Occipital lobe (tissue), 2 donors: ENCODE data around the gene WNT9B. TPM values are rescaled to one million over a fixed set of nuclear protein-coding genes. Genes with fewer than 3 reads are reported as not detected.

ENCODE experiments used
- DNase-seq: peaks from one replicate; lab custom pipeline; 2025; lab: John Stamatoyannopoulos, UW
- total RNA-seq: library from RNA; depleted of rRNA; stranded (reverse); fragments of >200 nt; gene quantifications from one replicate; pipeline ENCODE4 v1.2.3, GENCODE V29; 2014

WNT9B gene
- total RNA-seq, 1 donor from 2014 or later = not detected

DNA sequence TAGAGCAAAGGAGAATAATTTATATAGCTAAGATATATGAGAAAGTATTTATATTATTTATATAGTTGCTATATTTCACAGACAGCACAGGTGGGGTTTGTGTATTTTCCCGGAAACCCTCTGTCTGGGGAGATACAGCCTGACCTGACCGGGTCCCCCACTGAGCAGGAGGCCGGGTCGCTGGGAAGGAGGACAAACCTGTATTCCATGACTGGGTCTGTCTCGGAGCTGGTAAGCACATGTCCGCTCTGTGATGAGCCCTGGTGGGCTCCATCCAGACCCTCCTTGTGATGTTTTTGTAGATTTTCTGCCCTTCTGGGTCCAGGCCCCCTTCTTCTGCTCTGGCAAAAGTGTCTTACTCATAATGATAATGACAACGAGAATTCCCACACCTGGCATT lies 27.7 kb downstream of the WNT9B start:
- DNase-seq = no peak

GRCh38 chr17:46881015-46881414 lies 29.6 kb downstream of the WNT9B start:
- no peak for DNase-seq

DNA sequence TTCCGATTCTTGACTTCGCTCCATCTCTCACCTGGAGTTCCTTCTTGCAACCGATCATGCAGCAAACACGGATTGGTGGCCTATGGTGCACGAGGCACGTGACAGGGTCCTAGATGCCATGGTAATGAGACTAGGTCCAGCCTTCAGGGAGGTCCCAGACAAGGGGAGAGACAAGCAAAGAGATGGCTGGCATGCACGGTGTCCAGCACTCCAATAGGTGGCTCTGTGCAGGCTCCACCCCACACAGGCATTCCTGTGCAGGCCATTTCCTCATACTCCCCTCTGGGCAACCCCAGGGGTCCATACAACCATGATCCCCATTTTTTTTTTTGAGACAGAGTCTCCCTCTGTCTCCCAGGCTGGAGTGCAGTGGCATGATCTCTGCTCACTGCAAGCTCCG lies 31.3 kb downstream of the WNT9B start:
- DNase-seq = no peak

- DNase-seq = no peak
Measured at GRCh38 chr17:46883871-46884520, 32.6 kb downstream of the WNT9B start.

DNA sequence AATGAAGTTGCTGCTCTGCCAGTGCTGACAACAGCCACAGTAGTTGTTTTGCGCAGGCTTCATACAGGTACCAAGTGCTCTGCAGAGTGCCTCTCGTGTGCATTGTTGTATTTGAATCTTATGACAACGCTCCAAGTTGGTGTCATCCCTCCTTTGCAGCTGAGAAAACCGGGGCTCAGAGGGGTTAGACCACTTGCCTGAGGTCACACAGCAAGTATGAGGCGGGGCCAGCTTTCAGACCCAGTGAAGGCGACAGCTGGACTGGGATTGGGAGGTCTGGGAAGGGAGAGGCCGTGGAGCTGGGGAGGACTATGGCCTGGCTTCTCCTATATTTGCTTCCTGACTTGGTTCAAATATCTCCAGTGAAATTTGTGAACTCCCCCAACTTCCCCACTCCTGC lies 33.2 kb downstream of the WNT9B start:
- DNase-seq = no peak

- no peak for DNase-seq
Measured at GRCh38 chr17:46885415-46886309, 34.3 kb downstream of the WNT9B start.

GRCh38 chr17:46886310-46886663 lies 34.9 kb downstream of the WNT9B start:
- DNase-seq = no peak

- DNase-seq = no peak
Measured at GRCh38 chr17:46887717-46888116, 36.3 kb downstream of the WNT9B start.

GRCh38 chr17:46888727-46889126 lies 37.3 kb downstream of the WNT9B start:
- no peak for DNase-seq

DNA sequence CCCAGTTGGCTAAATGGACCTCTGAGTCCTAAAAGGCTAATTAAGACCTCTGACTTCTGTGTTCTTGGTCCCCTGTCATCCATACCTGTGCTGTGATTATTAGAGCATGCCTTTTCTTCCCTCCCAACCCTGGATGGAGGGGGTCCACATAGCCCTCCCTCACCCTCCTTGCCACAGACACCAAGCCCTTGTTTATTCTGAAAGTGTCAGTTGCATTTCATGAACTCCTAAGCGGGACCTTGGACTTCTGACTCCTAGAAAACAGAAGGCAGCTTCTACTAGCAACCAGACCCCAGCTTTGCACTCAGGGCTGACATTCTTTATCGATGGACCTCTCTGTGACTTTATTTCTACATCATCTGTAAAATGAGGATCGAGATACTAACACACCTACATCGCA lies 38.1 kb downstream of the WNT9B start:
- DNase-seq = no peak

- no peak for DNase-seq
Measured at GRCh38 chr17:46889992-46890564, 38.7 kb downstream of the WNT9B start.

- DNase-seq = no peak
Measured at GRCh38 chr17:46890638-46891037, 39.3 kb downstream of the WNT9B start.

DNA sequence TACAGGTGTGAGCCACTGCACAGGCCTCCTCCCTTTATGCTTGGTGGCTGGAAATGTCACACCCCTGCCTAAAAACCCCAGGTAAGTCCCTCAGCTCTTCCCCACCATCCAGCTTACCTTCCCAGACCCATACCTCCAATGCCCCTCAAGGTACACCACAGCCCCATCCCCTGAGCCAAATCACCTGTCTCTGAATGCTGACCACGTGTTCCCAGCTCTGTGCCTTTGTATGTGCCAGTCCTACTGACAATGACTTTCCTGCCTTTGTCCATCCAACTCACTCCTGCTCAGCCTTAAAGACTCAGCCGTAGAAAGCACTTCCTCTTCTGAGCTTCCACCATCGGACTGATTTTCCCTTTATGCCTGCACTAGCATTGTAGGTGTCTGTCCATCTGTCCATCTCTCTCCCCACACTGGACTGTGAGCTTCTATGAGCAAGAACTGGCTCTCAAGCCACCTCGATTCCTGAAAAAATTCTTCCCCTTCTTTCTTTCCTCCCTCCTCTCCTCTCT lies 40.9 kb downstream of the WNT9B start:
- no peak for DNase-seq

DNA sequence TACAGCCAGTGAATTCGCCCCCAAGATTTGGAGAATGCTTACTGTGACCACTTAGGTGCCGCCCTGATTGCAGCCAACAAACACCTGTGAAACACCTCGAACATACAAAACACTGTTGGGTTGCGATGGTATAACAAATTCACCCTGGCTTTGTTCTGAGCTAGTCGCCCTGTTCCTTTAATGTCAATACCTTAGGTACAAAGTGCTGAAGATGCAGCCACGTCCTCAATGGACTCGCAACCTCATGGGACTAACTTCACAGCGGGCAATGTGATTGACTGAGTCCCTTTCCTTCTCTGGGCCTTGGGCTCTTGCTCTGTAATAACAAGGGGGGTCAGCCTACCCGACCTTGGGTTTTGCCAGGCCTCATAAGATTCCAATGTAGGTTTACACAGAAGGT lies 42.6 kb downstream of the WNT9B start:
- DNase-seq = no peak

DNA sequence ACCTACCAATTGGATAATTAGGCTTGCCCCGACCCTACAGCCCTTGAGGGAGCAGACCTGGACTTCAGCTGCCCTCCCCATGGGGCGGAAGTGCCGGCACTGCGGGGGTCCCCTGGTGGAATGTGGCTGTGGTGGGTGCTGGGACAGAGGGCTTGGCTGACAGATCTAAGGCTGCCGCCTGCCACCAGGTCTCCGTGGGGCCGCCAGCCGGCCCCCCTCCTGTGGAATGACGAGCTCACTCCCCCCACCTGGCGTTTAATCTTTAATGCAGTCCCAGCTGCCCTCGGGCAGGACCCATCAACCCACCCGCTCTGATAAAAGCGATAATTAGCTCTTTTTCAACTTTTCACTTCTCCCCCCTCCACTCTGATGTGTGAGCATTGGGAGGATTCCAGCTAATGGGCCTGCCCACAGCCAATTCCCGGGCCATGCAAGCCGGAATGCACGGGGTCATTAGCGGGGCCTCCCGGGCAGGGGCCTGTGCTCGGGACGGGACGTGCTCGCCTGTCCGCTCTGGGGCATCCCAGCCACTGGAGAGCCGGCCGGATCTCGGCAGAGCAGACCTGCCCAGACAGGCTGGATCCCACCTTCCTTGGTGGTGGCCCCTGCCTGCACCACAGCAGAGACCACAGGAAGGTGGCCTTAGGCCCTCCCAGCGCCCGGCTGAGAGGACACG lies 43.2 kb downstream of the WNT9B start:
- DNase-seq = no peak

- no peak for DNase-seq
Measured at GRCh38 chr17:46895171-46895570, 43.8 kb downstream of the WNT9B start.

GRCh38 chr17:46896991-46897390 lies 45.6 kb downstream of the WNT9B start:
- no peak for DNase-seq

DNA sequence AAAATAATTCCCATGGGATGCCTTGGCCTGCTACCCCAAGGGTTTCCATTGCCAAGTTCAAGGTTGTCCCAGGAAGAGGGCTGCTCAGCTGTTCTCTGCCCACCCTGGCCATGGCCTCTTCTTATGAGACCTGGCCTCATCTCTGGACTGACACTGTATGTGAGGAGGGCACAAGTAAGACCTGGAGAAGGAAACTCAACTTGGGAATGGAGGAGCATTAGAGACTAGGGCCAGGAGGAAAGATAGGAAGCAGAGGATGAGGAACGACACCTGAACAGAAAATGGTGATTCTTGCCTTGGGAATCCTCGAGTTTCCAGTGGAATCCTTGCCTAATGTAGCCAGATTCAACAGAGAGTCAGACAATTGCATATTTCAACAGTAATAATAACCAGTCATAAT lies 47.0 kb downstream of the WNT9B start:
- no peak for DNase-seq

GRCh38 chr17:46898860-46899259 lies 47.5 kb downstream of the WNT9B start:
- DNase-seq = no peak

DNA sequence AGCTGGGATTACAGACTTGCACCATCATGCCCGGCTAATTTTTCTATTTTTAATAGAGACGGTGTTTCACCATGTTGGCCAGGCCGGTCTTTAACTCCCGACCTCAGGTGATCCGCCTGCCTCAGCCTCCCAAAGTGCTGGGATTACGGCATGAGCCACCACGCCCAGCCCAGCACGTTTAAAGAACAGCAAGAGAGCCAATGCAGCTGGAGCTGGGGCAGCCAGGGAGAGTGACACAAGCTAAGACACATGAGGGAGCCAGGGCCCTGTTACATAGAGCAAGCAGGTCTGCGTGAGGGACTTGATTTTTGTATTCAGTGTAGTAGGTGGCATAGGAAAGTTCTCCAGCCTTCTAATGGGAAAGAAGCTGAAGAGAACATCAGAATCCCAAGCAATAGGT lies 49.9 kb downstream of the WNT9B start:
- DNase-seq = no peak

- DNase-seq = no peak
Measured at GRCh38 chr17:46903762-46904672, 52.6 kb downstream of the WNT9B start.
